IPS-20b (cell line): ENCODE data around the gene GSTA2.
"Not testable (repeated sequence)": the region's sequence is repeated elsewhere in the genome, so short reads cannot be mapped to it uniquely, and the experiment has no call there.

Experiments used
- H3K27ac ChIP-seq: one replicate; pipeline ENCODE4 v1.5.1; 2013; ENCODE audit warnings: low read length
- H3K27me3 ChIP-seq: 2 replicates; pipeline ENCODE4 v1.6.1; 2013; ENCODE audit warnings: mild to moderate bottlenecking, low read length, inconsistent platforms; ENCODE audit not compliant: insufficient read depth
- H3K36me3 ChIP-seq: 2 replicates; pipeline ENCODE4 v1.6.1; 2013; ENCODE audit warnings: low read depth, mild to moderate bottlenecking, inconsistent platforms, low read length, moderate library complexity; ENCODE audit not compliant: insufficient read depth
- H3K4me1 ChIP-seq: 2 replicates; pipeline ENCODE4 v1.6.1; 2013; ENCODE audit warnings: mild to moderate bottlenecking, control low read depth, inconsistent platforms, low read length, moderate library complexity; ENCODE audit not compliant: insufficient read depth
- H3K4me3 ChIP-seq: 2 replicates; pipeline ENCODE4 v1.5.1; 2013; ENCODE audit warnings: mild to moderate bottlenecking, low read length, inconsistent platforms
- H3K9ac ChIP-seq: 2 replicates; pipeline ENCODE4 v1.6.1; 2013; ENCODE audit warnings: low read depth, mild to moderate bottlenecking, inconsistent platforms, low read length, moderate library complexity
- H3K9me3 ChIP-seq: 2 replicates; pipeline ENCODE4 v1.6.1; 2013; ENCODE audit warnings: mild to moderate bottlenecking, low read depth, low read length, inconsistent platforms; ENCODE audit not compliant: insufficient read depth

The GSTA2 gene

GRCh38 chr6:52786249-52786956 lies 23.1 kb upstream of the GSTA2 start:
- Histone ChIP-seq H3K36me3 (no peaks in the 10 kb centered on the region), H3K4me1 (no peaks in the 10 kb centered on the region), H3K27ac (no peak overlapping the region), H3K9ac (no peak overlapping the region), H3K27me3 (no peaks in the 10 kb centered on the region), H3K9me3 (no peaks in the 10 kb centered on the region), H3K4me3 (no peak overlapping the region)

- H3K9me3 ChIP-seq, H3K27me3 ChIP-seq, H3K4me3 ChIP-seq, H3K9ac ChIP-seq, H3K27ac ChIP-seq, H3K4me1 ChIP-seq, H3K36me3 ChIP-seq: not testable (repeated sequence)
These were observed 19.5 kb upstream of the GSTA2 start for GRCh38 chr6:52782696-52783274.

- not testable (repeated sequence) for H3K4me1 ChIP-seq, H3K9me3 ChIP-seq, H3K27me3 ChIP-seq, H3K36me3 ChIP-seq, H3K4me3 ChIP-seq, H3K27ac ChIP-seq, H3K9ac ChIP-seq
These were observed 18.9 kb upstream of the GSTA2 start for GRCh38 chr6:52782209-52782608.

- no peak overlapping the region for H3K4me3 ChIP-seq
- no peaks in the 10 kb centered on the region for H3K27me3 ChIP-seq
- H3K9ac ChIP-seq, result no peak overlapping the region
- no peak overlapping the region for H3K27ac ChIP-seq
- no peaks in the 10 kb centered on the region for H3K4me1 ChIP-seq
- no peaks in the 10 kb centered on the region for H3K36me3 ChIP-seq
- no peaks in the 10 kb centered on the region for H3K9me3 ChIP-seq
These were observed 16.0 kb upstream of the GSTA2 start for GRCh38 chr6:52779237-52779636.

GRCh38 chr6:52776711-52777351 lies 13.6 kb upstream of the GSTA2 start:
- not testable (repeated sequence) for H3K27me3 ChIP-seq, H3K36me3 ChIP-seq, H3K4me3 ChIP-seq, H3K4me1 ChIP-seq, H3K9me3 ChIP-seq, H3K27ac ChIP-seq, H3K9ac ChIP-seq

GRCh38 chr6:52769399-52769798 lies 6.1 kb upstream of the GSTA2 start:
- not testable (repeated sequence) for H3K9me3 ChIP-seq, H3K27me3 ChIP-seq, H3K4me3 ChIP-seq, H3K4me1 ChIP-seq, H3K9ac ChIP-seq, H3K36me3 ChIP-seq, H3K27ac ChIP-seq

GRCh38 chr6:52767658-52768057 lies 4.4 kb upstream of the GSTA2 start:
- not testable (repeated sequence) for H3K27me3 ChIP-seq, H3K9ac ChIP-seq, H3K36me3 ChIP-seq, H3K9me3 ChIP-seq, H3K27ac ChIP-seq, H3K4me3 ChIP-seq, H3K4me1 ChIP-seq

GRCh38 chr6:52761673-52762491 lies 1.4 kb downstream of the GSTA2 start:
- H3K4me1 ChIP-seq, H3K9ac ChIP-seq, H3K4me3 ChIP-seq, H3K9me3 ChIP-seq, H3K27ac ChIP-seq, H3K27me3 ChIP-seq, H3K36me3 ChIP-seq: not testable (repeated sequence)

GRCh38 chr6:52760105-52760765 lies 3.0 kb downstream of the GSTA2 start:
- Histone ChIP-seq H3K9ac (no peak overlapping the region), H3K4me3 (no peak overlapping the region), H3K36me3 (no peaks in the 10 kb centered on the region), H3K27ac (no peak overlapping the region), H3K9me3 (no peaks in the 10 kb centered on the region), H3K27me3 (no peaks in the 10 kb centered on the region), H3K4me1 (no peaks in the 10 kb centered on the region)

- no peak overlapping the region for H3K9ac ChIP-seq
- no peaks in the 10 kb centered on the region for H3K4me1 ChIP-seq
- H3K27ac ChIP-seq, result no peak overlapping the region
- H3K9me3 ChIP-seq, result no peaks in the 10 kb centered on the region
- H3K27me3 ChIP-seq, result no peaks in the 10 kb centered on the region
- no peaks in the 10 kb centered on the region for H3K36me3 ChIP-seq
- no peak overlapping the region for H3K4me3 ChIP-seq
These were observed 4.2 kb downstream of the GSTA2 start for GRCh38 chr6:52759085-52759484.

- H3K27ac ChIP-seq, H3K9ac ChIP-seq, H3K4me3 ChIP-seq, H3K27me3 ChIP-seq, H3K4me1 ChIP-seq, H3K9me3 ChIP-seq, H3K36me3 ChIP-seq: not testable (repeated sequence)
These were observed 5.5 kb downstream of the GSTA2 start for GRCh38 chr6:52757651-52758338.
